ENCODE data around the gene ACTA1.

DNA sequence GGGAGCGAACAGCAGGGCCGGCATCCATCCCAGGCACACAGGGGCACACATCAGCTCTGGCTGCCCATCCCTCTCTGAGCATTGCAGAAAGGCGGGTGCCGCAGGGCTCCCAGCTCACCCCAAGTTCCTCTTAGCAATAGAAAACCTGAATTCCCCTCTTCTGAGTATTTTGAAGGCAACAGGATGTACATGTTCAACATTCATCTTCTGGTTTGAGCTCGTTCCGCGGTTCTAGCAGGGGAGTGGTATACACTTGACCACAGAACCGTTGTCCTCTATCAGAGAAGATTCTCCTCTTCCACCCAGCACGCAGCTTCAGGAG is 23.6 kb downstream of the ACTA1 start:
- TF ChIP-seq, protein P1, sequence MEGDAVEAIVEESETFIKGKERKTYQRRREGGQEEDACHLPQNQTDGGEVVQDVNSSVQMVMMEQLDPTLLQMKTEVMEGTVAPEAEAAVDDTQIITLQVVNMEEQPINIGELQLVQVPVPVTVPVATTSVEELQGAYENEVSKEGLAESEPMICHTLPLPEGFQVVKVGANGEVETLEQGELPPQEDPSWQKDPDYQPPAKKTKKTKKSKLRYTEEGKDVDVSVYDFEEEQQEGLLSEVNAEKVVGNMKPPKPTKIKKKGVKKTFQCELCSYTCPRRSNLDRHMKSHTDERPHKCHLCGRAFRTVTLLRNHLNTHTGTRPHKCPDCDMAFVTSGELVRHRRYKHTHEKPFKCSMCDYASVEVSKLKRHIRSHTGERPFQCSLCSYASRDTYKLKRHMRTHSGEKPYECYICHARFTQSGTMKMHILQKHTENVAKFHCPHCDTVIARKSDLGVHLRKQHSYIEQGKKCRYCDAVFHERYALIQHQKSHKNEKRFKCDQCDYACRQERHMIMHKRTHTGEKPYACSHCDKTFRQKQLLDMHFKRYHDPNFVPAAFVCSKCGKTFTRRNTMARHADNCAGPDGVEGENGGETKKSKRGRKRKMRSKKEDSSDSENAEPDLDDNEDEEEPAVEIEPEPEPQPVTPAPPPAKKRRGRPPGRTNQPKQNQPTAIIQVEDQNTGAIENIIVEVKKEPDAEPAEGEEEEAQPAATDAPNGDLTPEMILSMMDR (optimal IDR thresholded peaks at IDR 0.05 in 1 of 3, IDR thresholded peaks at IDR 0.05 in 1 of 3, conservative IDR thresholded peaks at IDR 0.05 in 1 of 3; ENCODE audit: extremely low read depth in 1 of 3, insufficient read depth in 2 of 3, low read length in 3 of 3), result no peak
- no peak for TF ChIP-seq EZH2 (IDR thresholded peaks at IDR 0.05; ENCODE audit: low read length)
